ENCODE results near the gene MRPL14.
"Not testable (repeated sequence)": the region's sequence is repeated elsewhere in the genome, so short reads cannot be mapped to it uniquely, and the experiment has no call there.

MRPL14 gene

DNA sequence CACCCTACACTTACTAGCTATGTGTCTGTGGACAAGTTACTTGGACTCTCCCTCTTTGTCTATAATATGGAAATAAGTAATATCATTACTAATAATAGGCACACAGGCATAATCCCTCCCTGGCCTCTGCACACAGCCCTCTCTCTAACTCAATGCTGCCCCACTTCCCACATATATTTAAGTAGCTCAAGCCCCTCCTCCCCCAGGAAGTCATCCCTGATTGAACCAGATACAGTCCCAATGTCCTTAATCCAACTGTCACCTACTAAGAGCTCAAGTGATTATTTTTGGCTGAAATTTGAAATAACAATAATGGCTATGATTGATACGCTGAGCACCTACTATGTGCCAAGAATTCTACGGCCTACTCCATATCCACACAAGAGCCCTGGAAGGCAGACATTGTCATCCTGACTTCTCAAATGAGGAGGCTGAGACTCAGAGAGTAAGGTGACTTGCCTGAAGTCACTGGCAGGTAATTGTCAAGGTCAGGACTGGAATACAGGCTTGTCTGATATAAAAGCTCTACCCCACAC is 29.4 kb downstream of the MRPL14 start:
- H3K9me3 Mint-ChIP-seq, result no peaks in the 10 kb centered on the region
- no peak overlapping the region for H3K4me3 Mint-ChIP-seq
- no peak overlapping the region for H3K27ac Mint-ChIP-seq
- no peaks in the 10 kb centered on the region for H3K27me3 Mint-ChIP-seq (ENCODE audit: low read depth)
- TF ChIP-seq, protein P1, sequence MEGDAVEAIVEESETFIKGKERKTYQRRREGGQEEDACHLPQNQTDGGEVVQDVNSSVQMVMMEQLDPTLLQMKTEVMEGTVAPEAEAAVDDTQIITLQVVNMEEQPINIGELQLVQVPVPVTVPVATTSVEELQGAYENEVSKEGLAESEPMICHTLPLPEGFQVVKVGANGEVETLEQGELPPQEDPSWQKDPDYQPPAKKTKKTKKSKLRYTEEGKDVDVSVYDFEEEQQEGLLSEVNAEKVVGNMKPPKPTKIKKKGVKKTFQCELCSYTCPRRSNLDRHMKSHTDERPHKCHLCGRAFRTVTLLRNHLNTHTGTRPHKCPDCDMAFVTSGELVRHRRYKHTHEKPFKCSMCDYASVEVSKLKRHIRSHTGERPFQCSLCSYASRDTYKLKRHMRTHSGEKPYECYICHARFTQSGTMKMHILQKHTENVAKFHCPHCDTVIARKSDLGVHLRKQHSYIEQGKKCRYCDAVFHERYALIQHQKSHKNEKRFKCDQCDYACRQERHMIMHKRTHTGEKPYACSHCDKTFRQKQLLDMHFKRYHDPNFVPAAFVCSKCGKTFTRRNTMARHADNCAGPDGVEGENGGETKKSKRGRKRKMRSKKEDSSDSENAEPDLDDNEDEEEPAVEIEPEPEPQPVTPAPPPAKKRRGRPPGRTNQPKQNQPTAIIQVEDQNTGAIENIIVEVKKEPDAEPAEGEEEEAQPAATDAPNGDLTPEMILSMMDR (IDR thresholded peaks at IDR 0.05; ENCODE audit: unreplicated experiment in 3 of 3), result no peak
- no peaks in the 10 kb centered on the region for H3K4me1 Mint-ChIP-seq
- H3K36me3 Mint-ChIP-seq (ENCODE audit: low read depth), result peaks cover 15% of the 10 kb centered on the region

DNA sequence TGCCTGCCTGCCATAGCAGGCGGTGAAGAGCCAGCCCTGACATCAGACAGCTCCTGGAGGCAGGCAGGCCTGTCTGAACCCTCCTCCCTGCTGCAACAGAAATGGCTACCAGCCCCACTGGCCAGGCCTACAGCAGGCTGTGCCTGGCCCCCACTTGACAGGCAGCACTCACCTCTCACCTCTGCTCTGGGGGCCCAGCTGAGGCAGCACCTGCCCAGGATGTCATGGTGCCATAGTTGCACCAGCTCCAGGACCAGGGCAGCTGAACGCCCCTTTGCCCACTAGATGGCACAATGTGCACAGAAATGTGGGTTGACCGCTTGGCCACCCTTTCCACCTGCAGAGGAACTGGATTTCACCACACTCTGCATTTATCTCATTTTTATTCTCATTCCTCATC is 30.6 kb downstream of the MRPL14 start:
- Mint-ChIP-seq H3K36me3 (ENCODE audit: low read depth) (peaks cover 16% of the 10 kb centered on the region), H3K27me3 (ENCODE audit: low read depth) (no peaks in the 10 kb centered on the region), H3K27ac (peak overlapping the region in 1 of 3 experiments; percentile 65)

DNA sequence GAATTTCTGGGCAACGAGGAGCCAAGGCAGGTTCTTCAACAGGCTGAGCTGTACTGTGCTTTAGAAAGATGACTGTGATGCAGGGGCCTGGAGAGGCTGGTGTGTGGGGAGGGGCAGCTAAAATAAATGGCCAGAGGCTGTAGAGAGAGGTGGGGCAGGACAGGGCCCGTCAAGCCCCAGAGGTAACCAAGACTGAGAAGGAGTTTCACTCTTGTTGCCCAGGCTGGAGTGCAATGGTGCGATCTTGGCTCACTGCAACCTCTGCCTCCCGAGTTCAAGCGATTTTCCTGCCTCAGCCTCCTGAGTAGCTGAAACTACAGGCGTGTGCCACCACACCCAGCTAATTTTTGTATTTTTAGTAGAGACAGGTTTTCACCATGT is 32.0 kb downstream of the MRPL14 start:
- H3K4me3 Mint-ChIP-seq; H3K9me3 Mint-ChIP-seq; H3K27me3 Mint-ChIP-seq (ENCODE audit: low read depth); H3K4me1 Mint-ChIP-seq: not testable (repeated sequence)
- H3K36me3 Mint-ChIP-seq (ENCODE audit: low read depth), result peaks cover 22% of the 10 kb centered on the region
- peak overlapping the region in 1 of 3 experiments; percentile 82 for H3K27ac Mint-ChIP-seq

More for the DNA sequence above, 30.6 kb downstream of the MRPL14 start:
- TF ChIP-seq, protein P1 (IDR thresholded peaks at IDR 0.05; ENCODE audit: unreplicated experiment in 3 of 3), result peak; percentile 73 to 80 (median 78)
- no peaks in the 10 kb centered on the region for H3K4me1 Mint-ChIP-seq
- no peak overlapping the region for H3K4me3 Mint-ChIP-seq
- no peaks in the 10 kb centered on the region for H3K9me3 Mint-ChIP-seq

DNA sequence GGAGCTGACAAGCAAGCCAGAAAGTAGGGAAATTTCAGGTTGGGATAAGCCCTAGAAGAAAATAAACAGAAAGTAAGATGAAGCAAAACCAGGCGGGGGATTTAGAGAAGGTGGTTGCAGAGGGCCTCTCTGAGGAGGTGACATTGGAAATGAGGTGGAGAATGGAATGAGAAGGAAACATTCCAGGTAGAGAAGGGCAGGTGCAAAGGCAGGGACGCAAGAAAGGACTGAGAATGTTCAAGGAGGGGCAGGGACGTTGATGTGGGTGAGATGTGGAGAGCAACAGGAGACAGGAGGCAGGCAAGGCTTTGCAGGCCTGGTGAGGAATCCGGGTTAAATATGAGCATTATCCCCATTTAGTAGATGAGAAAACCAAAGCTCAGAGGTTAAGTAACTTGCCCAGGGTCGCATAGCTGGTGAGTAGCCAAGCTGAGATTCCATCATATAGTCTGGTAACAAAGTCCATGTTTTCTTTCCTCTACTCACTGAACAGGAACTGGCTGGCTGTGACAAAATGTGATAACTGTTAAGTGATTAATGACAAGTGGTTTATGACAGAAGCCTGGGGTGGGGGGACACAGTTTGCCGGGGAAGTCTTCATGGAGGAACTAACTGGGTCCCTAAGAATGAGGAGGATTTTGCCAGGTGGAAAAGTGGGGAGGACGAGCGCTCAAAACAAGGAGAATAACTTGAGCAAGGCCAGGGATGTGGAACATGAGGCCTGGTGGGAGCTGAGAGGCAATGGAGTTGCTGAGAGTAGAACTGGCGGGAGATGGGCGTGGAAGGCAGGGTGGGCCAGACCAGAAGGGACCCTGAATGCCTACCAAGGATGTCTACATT is 32.6 kb downstream of the MRPL14 start:
- H3K27ac Mint-ChIP-seq, result peak overlapping the region in 2 of 3 experiments; percentile 35 to 82
- no peaks in the 10 kb centered on the region for H3K4me1 Mint-ChIP-seq
- peaks cover 20% of the 10 kb centered on the region for H3K36me3 Mint-ChIP-seq (ENCODE audit: low read depth)
- H3K27me3 Mint-ChIP-seq (ENCODE audit: low read depth), result no peaks in the 10 kb centered on the region
- TF ChIP-seq, protein P1 (IDR thresholded peaks at IDR 0.05; ENCODE audit: unreplicated experiment in 3 of 3), result no peak
- H3K4me3 Mint-ChIP-seq, result no peak overlapping the region
- no peaks in the 10 kb centered on the region for H3K9me3 Mint-ChIP-seq

DNA sequence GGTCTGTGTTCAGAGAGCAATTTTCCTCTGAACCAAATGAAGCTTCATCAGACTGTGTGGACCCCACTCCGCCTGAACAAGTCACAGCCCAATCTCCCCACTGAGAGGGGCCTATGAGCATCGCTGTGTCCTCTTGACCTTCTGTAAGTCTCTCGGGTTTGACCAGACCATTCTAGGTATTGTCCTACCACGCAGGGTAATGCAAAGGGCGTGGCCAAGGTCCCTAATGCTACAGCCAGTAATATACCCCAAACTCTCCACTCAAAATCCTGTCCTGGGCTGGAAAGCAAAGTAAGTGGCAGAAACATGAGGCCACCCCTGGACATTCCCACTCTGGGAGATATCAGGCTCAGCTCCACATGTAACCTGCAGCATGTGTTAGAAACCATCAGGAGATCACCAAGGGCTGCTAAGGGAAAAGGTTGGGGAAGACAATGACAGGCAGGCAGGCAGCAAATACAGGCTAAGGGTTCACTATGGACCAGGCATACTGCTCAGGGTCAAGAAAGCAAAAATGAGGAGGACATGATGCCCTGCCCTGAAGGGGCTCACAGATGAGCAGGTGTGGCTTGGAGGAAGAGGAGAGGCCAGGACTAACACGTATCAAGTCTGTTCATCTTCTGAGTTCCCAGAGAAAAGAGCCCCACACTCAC is 33.4 kb downstream of the MRPL14 start:
- Mint-ChIP-seq H3K9me3 (no peaks in the 10 kb centered on the region), H3K4me3 (no peak overlapping the region), H3K27me3 (ENCODE audit: low read depth) (no peaks in the 10 kb centered on the region), H3K4me1 (no peaks in the 10 kb centered on the region), H3K36me3 (ENCODE audit: low read depth) (peaks cover 19% of the 10 kb centered on the region), H3K27ac (peak overlapping the region in 1 of 3 experiments; percentile 82)
- TF ChIP-seq, protein P1 (IDR thresholded peaks at IDR 0.05; ENCODE audit: unreplicated experiment in 3 of 3), result no peak

DNA sequence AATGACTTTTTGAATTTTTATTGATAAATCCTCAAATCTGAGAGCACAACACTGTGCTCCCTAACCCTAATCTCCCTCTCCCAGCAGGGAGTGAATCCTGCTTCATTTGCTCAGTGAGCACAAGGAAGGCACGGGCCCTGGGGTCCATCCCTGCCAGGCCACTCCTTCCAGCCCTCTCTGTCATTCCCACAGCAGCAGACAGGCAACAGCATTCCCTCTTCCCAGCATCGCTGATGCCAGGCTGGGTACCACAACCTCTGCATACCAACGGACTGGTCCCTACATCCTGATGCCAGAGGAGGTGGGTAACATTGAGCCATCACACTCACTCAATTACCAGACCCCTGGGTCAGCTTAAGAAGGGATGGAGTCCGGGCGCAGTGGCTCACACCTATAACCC is 34.2 kb downstream of the MRPL14 start:
- Mint-ChIP-seq H3K4me1 (no peaks in the 10 kb centered on the region), H3K9me3 (no peaks in the 10 kb centered on the region), H3K27ac (no peak overlapping the region)

More for the DNA sequence above, 34.2 kb downstream of the MRPL14 start:
- TF ChIP-seq, protein P1 (IDR thresholded peaks at IDR 0.05; ENCODE audit: unreplicated experiment in 3 of 3), result no peak
- H3K36me3 Mint-ChIP-seq (ENCODE audit: low read depth), result peaks cover 19% of the 10 kb centered on the region
- H3K27me3 Mint-ChIP-seq (ENCODE audit: low read depth), result no peaks in the 10 kb centered on the region
- H3K4me3 Mint-ChIP-seq, result no peak overlapping the region
